Measurements from ENCODE around the gene SEPTIN7. TPM values are rescaled to one million over a fixed set of nuclear protein-coding genes. Genes with fewer than 3 reads are reported as not detected.
"Not testable (repeated sequence)": the region's sequence is repeated elsewhere in the genome, so short reads cannot be mapped to it uniquely, and the experiment has no call there.

The SEPTIN7 gene
- total RNA-seq (100 to 1,000 TPM; 191 to 220 TPM), total RNA-seq (214 to 326 reads per million in 2 donors)

GRCh38 chr7:35800718-35801391 is at the start of gene SEPTIN7:
TSS of gene SEPTIN7 (plus strand) at chr7:35801057. CDS start at chr7:35801210, 153 bp downstream.
- peak within 1 kb of the TSS; percentile 96 for H3K27ac Mint-ChIP-seq

DNA sequence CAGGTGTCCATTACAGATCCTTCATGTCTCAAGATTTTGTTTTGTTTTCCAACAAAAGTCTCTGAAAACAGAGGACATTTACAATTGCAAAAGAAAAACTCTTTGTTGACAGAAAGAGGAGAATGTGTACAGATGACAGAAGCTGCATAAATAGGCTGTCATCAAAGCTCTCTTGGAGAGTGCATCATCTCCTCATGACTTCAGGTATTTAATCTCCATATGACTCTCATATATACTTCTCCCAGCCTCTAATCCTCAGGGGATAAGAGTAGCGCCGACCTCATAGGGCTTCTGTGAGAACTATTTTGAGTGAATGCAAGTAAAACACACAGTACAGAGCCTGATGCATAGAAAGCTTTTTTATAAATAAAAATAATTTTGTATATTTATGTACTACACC is 48.1 kb upstream of the SEPTIN7 start:
- no peaks in the 10 kb centered on the region for H3K9me3 ChIP-seq (ENCODE audit: control insufficient read depth, low read length, poor library complexity, severe bottlenecking)
- Mint-ChIP-seq H3K27ac (no peak overlapping the region), H3K27me3 (no peaks in the 10 kb centered on the region), H3K36me3 (ENCODE audit: low read depth) (peaks cover 2% of the 10 kb centered on the region), H3K4me3 (no peak overlapping the region), H3K4me1 (peaks cover 2% of the 10 kb centered on the region)
- ATAC-seq (no peak), DNase-seq (no peak)

More at GRCh38 chr7:35800718-35801391, at the start of gene SEPTIN7:
- Mint-ChIP-seq H3K4me3 (peak within 1 kb of the TSS; percentile 97), H3K27me3 (no peaks in the 10 kb centered on the region), H3K4me1 (peaks cover 36% of the 10 kb centered on the region), H3K36me3 (ENCODE audit: low read depth) (peaks cover 7% of the 10 kb centered on the region)
- ATAC-seq (peak; percentile 92), DNase-seq (peak; percentile 96 to 99 (median 98))
- no peaks in the 10 kb centered on the region for H3K9me3 ChIP-seq (ENCODE audit: control insufficient read depth, low read length, poor library complexity, severe bottlenecking)

DNA sequence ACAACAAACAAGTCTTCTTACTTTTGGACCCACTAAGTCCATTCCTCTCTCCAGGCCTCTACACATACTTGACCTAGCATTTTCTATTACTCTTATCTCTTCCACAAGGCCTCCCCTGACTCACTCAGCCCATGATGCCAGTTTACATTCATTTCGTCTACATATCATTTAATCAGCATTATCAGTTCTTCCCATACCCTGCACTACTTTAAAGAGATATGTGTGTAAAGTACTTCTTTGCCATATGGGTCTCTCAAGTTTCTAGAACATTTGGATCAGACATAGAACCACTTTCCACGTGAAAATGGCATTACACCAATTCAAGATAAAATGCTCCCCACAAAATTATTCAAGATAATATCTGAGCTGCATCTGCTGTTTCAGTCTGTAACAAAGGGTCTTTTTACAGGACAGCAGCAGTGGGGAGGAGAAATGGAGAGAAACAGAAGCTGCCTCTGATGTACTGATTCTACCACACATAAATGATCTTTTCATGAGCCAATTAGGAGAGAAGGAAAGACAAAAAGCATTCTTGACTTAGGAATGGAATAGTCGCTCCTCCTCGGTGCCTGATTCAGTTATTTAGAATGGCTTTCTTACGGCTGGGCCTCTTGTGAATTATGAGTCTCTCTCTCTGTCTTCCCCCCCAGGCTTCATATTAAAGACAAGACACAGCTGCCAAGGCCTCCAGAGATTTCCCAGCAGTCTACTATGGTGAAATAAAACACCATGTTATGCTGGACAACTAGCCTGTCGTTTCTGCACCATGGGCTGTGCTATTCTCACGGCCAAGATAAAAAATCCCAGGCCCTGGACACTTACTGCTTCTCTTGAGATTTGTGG is 46.9 kb upstream of the SEPTIN7 start:
- ATAC-seq, result no peak
- H3K4me1 Mint-ChIP-seq, result peaks cover 8% of the 10 kb centered on the region
- peaks cover 2% of the 10 kb centered on the region for H3K36me3 Mint-ChIP-seq (ENCODE audit: low read depth)
- H3K4me3 Mint-ChIP-seq, result no peak overlapping the region
- no peaks in the 10 kb centered on the region for H3K9me3 ChIP-seq (ENCODE audit: control insufficient read depth, low read length, poor library complexity, severe bottlenecking)
- no peaks in the 10 kb centered on the region for H3K27me3 Mint-ChIP-seq
- DNase-seq, result no peak
- H3K27ac Mint-ChIP-seq, result no peak overlapping the region

GRCh38 chr7:35754741-35755140 is 46.1 kb upstream of the SEPTIN7 start:
- H3K9me3 ChIP-seq (ENCODE audit: control insufficient read depth, low read length, poor library complexity, severe bottlenecking), result no peaks in the 10 kb centered on the region
- DNase-seq, result no peak
- ATAC-seq, result no peak
- no peak overlapping the region for H3K4me3 Mint-ChIP-seq
- H3K27ac Mint-ChIP-seq, result no peak overlapping the region
- no peaks in the 10 kb centered on the region for H3K27me3 Mint-ChIP-seq
- peaks cover 8% of the 10 kb centered on the region for H3K4me1 Mint-ChIP-seq
- peaks cover 2% of the 10 kb centered on the region for H3K36me3 Mint-ChIP-seq (ENCODE audit: low read depth)

GRCh38 chr7:35755711-35756110 is 45.1 kb upstream of the SEPTIN7 start:
- no peak for ATAC-seq
- no peak for DNase-seq
- no peaks in the 10 kb centered on the region for H3K27me3 Mint-ChIP-seq
- peaks cover 8% of the 10 kb centered on the region for H3K4me1 Mint-ChIP-seq
- peaks cover 2% of the 10 kb centered on the region for H3K36me3 Mint-ChIP-seq (ENCODE audit: low read depth)
- no peak overlapping the region for H3K27ac Mint-ChIP-seq
- no peaks in the 10 kb centered on the region for H3K9me3 ChIP-seq (ENCODE audit: control insufficient read depth, low read length, poor library complexity, severe bottlenecking)
- no peak overlapping the region for H3K4me3 Mint-ChIP-seq

DNA sequence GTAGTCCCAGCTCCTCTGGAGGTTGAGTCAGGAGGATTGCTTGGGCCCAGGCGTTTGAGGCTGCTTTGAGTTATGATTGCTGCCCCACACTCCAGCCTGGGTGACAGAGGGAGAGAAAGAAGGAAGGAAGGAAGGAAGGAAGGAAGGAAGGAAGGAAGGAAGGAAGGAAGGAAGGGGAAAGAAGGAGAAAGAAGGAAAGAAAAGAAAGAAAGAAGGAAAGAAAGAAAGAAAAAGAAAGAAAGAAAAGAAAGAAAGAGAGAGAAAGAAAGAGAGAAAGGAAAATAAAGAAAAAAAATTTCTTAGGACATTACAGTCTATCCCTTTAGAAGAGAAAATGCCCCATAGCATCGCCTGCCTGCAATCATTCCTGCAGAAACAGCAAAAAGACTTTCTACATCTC is 44.4 kb upstream of the SEPTIN7 start:
- H3K27ac Mint-ChIP-seq; H3K4me1 Mint-ChIP-seq; DNase-seq; H3K9me3 ChIP-seq (ENCODE audit: control insufficient read depth, low read length, poor library complexity, severe bottlenecking); H3K27me3 Mint-ChIP-seq; H3K4me3 Mint-ChIP-seq; ATAC-seq; H3K36me3 Mint-ChIP-seq (ENCODE audit: low read depth): not testable (repeated sequence)

DNA sequence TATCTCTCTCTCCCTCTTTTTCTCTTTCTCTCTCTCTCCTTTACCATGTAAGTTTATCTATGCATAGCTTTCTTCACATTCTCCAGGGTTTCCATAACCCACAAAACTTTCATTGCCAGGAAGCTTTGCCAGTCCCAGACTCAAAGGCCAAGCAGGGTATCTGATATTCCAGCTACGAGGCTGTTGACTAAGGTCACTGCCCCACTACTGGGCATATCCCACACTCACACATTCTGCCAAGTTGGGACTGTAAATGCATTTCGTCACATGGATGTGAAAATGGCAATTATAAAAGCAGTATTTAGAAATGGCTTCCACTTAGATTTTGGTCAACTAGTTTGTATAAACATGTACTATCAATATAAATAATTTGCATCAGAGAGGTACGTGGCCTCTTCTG is 43.3 kb upstream of the SEPTIN7 start:
- Mint-ChIP-seq H3K4me3 (no peak overlapping the region), H3K4me1 (peaks cover 8% of the 10 kb centered on the region), H3K27me3 (no peaks in the 10 kb centered on the region), H3K27ac (no peak overlapping the region), H3K36me3 (ENCODE audit: low read depth) (peaks cover 2% of the 10 kb centered on the region)
- ATAC-seq, result no peak
- no peak for DNase-seq
- no peaks in the 10 kb centered on the region for H3K9me3 ChIP-seq (ENCODE audit: control insufficient read depth, low read length, poor library complexity, severe bottlenecking)

- Mint-ChIP-seq H3K27ac (no peak overlapping the region), H3K27me3 (no peaks in the 10 kb centered on the region)
Measured at GRCh38 chr7:35758421-35758820, 42.4 kb upstream of the SEPTIN7 start.

DNA sequence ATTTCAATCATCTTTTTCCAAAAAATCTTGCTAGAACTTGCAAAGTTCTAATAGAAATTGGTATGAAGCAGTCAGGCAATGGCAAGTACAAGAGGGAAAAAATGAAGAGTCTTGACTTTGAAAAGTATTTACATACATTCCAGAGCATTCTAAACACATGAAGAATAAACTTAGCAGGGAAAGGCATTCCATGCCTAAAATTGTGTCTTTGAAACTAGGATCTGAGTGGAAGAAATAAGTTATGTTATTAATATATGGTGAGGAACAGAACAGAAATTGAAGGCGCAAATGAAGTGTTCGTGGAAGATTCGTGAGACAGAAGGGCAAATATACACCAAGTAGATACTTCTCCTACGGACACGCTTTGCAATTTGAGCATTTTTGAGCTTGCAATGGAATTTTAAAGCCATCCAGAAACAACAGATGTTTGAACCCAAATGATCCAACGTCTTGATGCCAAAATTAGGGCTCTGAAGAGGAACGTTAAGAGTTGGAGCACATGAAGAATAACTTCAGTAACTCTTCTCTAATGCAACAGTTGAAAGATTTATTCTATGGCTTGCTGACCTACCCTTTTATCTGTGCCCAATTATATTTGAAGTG is 40.6 kb upstream of the SEPTIN7 start:
- ATAC-seq, result no peak
- no peak overlapping the region for H3K4me3 Mint-ChIP-seq

More at GRCh38 chr7:35758421-35758820, 42.4 kb upstream of the SEPTIN7 start:
- H3K4me3 Mint-ChIP-seq, result no peak overlapping the region
- ATAC-seq (no peak), DNase-seq (no peak)
- H3K36me3 Mint-ChIP-seq (ENCODE audit: low read depth), result peaks cover 2% of the 10 kb centered on the region
- no peaks in the 10 kb centered on the region for H3K9me3 ChIP-seq (ENCODE audit: control insufficient read depth, low read length, poor library complexity, severe bottlenecking)
- peaks cover 8% of the 10 kb centered on the region for H3K4me1 Mint-ChIP-seq

GRCh38 chr7:35761871-35762677 is 38.8 kb upstream of the SEPTIN7 start:
- H3K27ac Mint-ChIP-seq, result no peak overlapping the region
- no peak for ATAC-seq
- no peak for DNase-seq
- H3K27me3 Mint-ChIP-seq, result peaks cover 4% of the 10 kb centered on the region
- no peak overlapping the region for H3K4me3 Mint-ChIP-seq
- peaks cover 2% of the 10 kb centered on the region for H3K36me3 Mint-ChIP-seq (ENCODE audit: low read depth)
- H3K4me1 Mint-ChIP-seq, result peaks cover 7% of the 10 kb centered on the region
- no peaks in the 10 kb centered on the region for H3K9me3 ChIP-seq (ENCODE audit: control insufficient read depth, low read length, poor library complexity, severe bottlenecking)

More for the DNA sequence above, 40.6 kb upstream of the SEPTIN7 start:
- Mint-ChIP-seq H3K36me3 (ENCODE audit: low read depth) (peaks cover 2% of the 10 kb centered on the region), H3K4me1 (peaks cover 8% of the 10 kb centered on the region), H3K27ac (no peak overlapping the region), H3K27me3 (peaks cover 4% of the 10 kb centered on the region)
- no peak for DNase-seq
- no peaks in the 10 kb centered on the region for H3K9me3 ChIP-seq (ENCODE audit: control insufficient read depth, low read length, poor library complexity, severe bottlenecking)

- H3K4me3 Mint-ChIP-seq, result no peak overlapping the region
- H3K27ac Mint-ChIP-seq, result no peak overlapping the region
- H3K27me3 Mint-ChIP-seq, result peaks cover 4% of the 10 kb centered on the region
- DNase-seq (no peak), ATAC-seq (no peak)
- H3K4me1 Mint-ChIP-seq, result peaks cover 7% of the 10 kb centered on the region
- no peaks in the 10 kb centered on the region for H3K9me3 ChIP-seq (ENCODE audit: control insufficient read depth, low read length, poor library complexity, severe bottlenecking)
- H3K36me3 Mint-ChIP-seq (ENCODE audit: low read depth), result no peaks in the 10 kb centered on the region
Measured at GRCh38 chr7:35762781-35763180, 38.1 kb upstream of the SEPTIN7 start.

GRCh38 chr7:35768346-35768745 is 32.5 kb upstream of the SEPTIN7 start:
- Mint-ChIP-seq H3K4me3 (no peak overlapping the region), H3K27ac (no peak overlapping the region), H3K4me1 (peaks cover 2% of the 10 kb centered on the region), H3K27me3 (peaks cover 4% of the 10 kb centered on the region), H3K36me3 (ENCODE audit: low read depth) (no peaks in the 10 kb centered on the region)
- ATAC-seq (no peak), DNase-seq (no peak)
- H3K9me3 ChIP-seq (ENCODE audit: control insufficient read depth, low read length, poor library complexity, severe bottlenecking), result no peaks in the 10 kb centered on the region

- Mint-ChIP-seq H3K4me1 (peaks cover 2% of the 10 kb centered on the region), H3K27ac (no peak overlapping the region), H3K4me3 (no peak overlapping the region), H3K27me3 (no peaks in the 10 kb centered on the region), H3K36me3 (ENCODE audit: low read depth) (no peaks in the 10 kb centered on the region)
- no peaks in the 10 kb centered on the region for H3K9me3 ChIP-seq (ENCODE audit: control insufficient read depth, low read length, poor library complexity, severe bottlenecking)
- DNase-seq, result no peak
- ATAC-seq, result no peak
Measured at GRCh38 chr7:35771776-35772175, 29.1 kb upstream of the SEPTIN7 start.

Measured in T-helper 17 cell (primary cell).